Measurements from ENCODE around the gene IZUMO1. TPM values are rescaled to one million over a fixed set of nuclear protein-coding genes. Genes with fewer than 3 reads are reported as not detected.

IZUMO1 gene
- total and polyA plus RNA-seq, 2 of the 8 experiments (the other 6 are each of a cell fraction or from before 2014, with no cell fraction given) = 0.33 to 1.8 TPM

DNA sequence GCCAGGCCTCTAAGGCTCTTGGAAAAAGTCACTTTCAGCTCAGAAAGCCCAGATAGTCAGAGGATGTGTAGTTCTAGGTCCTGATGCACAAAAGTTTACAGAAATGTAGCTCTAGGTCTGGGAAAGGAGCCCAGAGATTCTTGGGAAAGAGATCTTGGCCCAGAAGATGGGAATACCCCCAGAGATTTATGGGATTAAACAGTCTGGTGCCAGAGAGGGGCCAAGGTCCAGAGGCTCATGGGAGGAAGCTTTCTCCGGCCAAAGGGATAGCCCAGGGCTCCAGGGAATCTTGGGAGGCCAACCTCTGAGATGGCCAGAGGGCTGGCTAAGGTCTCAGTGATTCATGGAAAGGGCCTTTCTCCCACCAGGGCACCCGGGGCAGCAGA lies 49.0 kb upstream of the IZUMO1 start (continued):
- no peak for TF ChIP-seq ATF2 (IDR thresholded peaks at IDR 0.05; ENCODE audit: low read length)
